ENCODE results near the gene CLRN1.

Gene CLRN1

GRCh38 chr3:150889106-150889505 lies 83.4 kb downstream of the CLRN1 start:
- TF ChIP-seq ZC3H10 (CRISPR knock-in tag; IDR thresholded peaks at IDR 0.05) (no peak), ZNF8 (CRISPR knock-in tag; IDR thresholded peaks at IDR 0.05) (no peak), ZNF565 (CRISPR knock-in tag; conservative IDR thresholded peaks at IDR 0.05; ENCODE audit: low read depth) (no peak), TCF4 (CRISPR knock-in tag; IDR thresholded peaks at IDR 0.05; ENCODE audit: borderline replicate concordance) (no peak), ZFP30 (CRISPR knock-in tag; IDR thresholded peaks at IDR 0.05) (no peak), POU6F1 (CRISPR knock-in tag; IDR thresholded peaks at IDR 0.05; ENCODE audit: borderline replicate concordance, low read depth) (no peak), ARNTL (CRISPR knock-in tag; IDR thresholded peaks at IDR 0.05; ENCODE audit: borderline replicate concordance, low read depth) (no peak), GLIS3 (CRISPR knock-in tag; IDR thresholded peaks at IDR 0.05) (no peak), ZFP3 (CRISPR knock-in tag; IDR thresholded peaks at IDR 0.05) (no peak), CREB5 (CRISPR knock-in tag; IDR thresholded peaks at IDR 0.05; ENCODE audit: low read depth) (no peak), CSRNP3 (CRISPR knock-in tag; IDR thresholded peaks at IDR 0.05) (no peak), OSR1 (CRISPR knock-in tag; IDR thresholded peaks at IDR 0.05) (no peak), ISL1 (CRISPR knock-in tag; IDR thresholded peaks at IDR 0.05) (no peak), CSDC2 (CRISPR knock-in tag; IDR thresholded peaks at IDR 0.05) (no peak), ESRRG (CRISPR knock-in tag; IDR thresholded peaks at IDR 0.05) (no peak), RARB (CRISPR knock-in tag; IDR thresholded peaks at IDR 0.05) (no peak)
- no peak for ATAC-seq

GRCh38 chr3:150887031-150887430 lies 85.5 kb downstream of the CLRN1 start:
- ATAC-seq, result no peak
- TF ChIP-seq GLIS3 (CRISPR knock-in tag; IDR thresholded peaks at IDR 0.05), result no peak
- no peak for TF ChIP-seq OSR1 (CRISPR knock-in tag; IDR thresholded peaks at IDR 0.05)
- TF ChIP-seq PPARA (CRISPR knock-in tag; IDR thresholded peaks at IDR 0.05; ENCODE audit: borderline replicate concordance), result no peak
- TF ChIP-seq ZFP30 (CRISPR knock-in tag; IDR thresholded peaks at IDR 0.05), result no peak
- no peak for TF ChIP-seq ZNF70 (CRISPR knock-in tag; IDR thresholded peaks at IDR 0.05)
- TF ChIP-seq ZC3H10 (CRISPR knock-in tag; IDR thresholded peaks at IDR 0.05), result no peak
- TF ChIP-seq ZNF8 (CRISPR knock-in tag; IDR thresholded peaks at IDR 0.05), result no peak
- no peak for TF ChIP-seq ZFP3 (CRISPR knock-in tag; IDR thresholded peaks at IDR 0.05)
- TF ChIP-seq TCF4 (CRISPR knock-in tag; IDR thresholded peaks at IDR 0.05; ENCODE audit: borderline replicate concordance), result no peak

GRCh38 chr3:150885535-150885934 lies 87.0 kb downstream of the CLRN1 start:
- ATAC-seq, result no peak
- no peak for TF ChIP-seq ZNF8 (CRISPR knock-in tag; IDR thresholded peaks at IDR 0.05)
- TF ChIP-seq CREB5 (CRISPR knock-in tag; IDR thresholded peaks at IDR 0.05; ENCODE audit: low read depth), result no peak
- TF ChIP-seq ZFP30 (CRISPR knock-in tag; IDR thresholded peaks at IDR 0.05), result no peak
- no peak for TF ChIP-seq BACH2 (CRISPR knock-in tag; IDR thresholded peaks at IDR 0.05; ENCODE audit: borderline replicate concordance)
- no peak for TF ChIP-seq ZC3H10 (CRISPR knock-in tag; IDR thresholded peaks at IDR 0.05)
- no peak for TF ChIP-seq POU6F1 (CRISPR knock-in tag; IDR thresholded peaks at IDR 0.05; ENCODE audit: borderline replicate concordance, low read depth)
- no peak for TF ChIP-seq GLIS3 (CRISPR knock-in tag; IDR thresholded peaks at IDR 0.05)
- TF ChIP-seq ZFP3 (CRISPR knock-in tag; IDR thresholded peaks at IDR 0.05), result no peak
- TF ChIP-seq OSR1 (CRISPR knock-in tag; IDR thresholded peaks at IDR 0.05), result no peak
- no peak for TF ChIP-seq PATZ1 (CRISPR knock-in tag; IDR thresholded peaks at IDR 0.05; ENCODE audit: borderline replicate concordance)
- TF ChIP-seq CSRNP3 (CRISPR knock-in tag; IDR thresholded peaks at IDR 0.05), result no peak
- TF ChIP-seq ESRRG (CRISPR knock-in tag; IDR thresholded peaks at IDR 0.05), result no peak
- TF ChIP-seq SNAI2 (CRISPR knock-in tag; IDR thresholded peaks at IDR 0.05), result no peak
- TF ChIP-seq ISL1 (CRISPR knock-in tag; IDR thresholded peaks at IDR 0.05), result no peak
- TF ChIP-seq PPARA (CRISPR knock-in tag; IDR thresholded peaks at IDR 0.05; ENCODE audit: borderline replicate concordance), result no peak

All from SK-N-SH treated with all-trans-retinoic acid at 6 μM for 48 hours (cell line).